Measurements from ENCODE around the gene IFT88. TPM values are rescaled to one million over a fixed set of nuclear protein-coding genes. Genes with fewer than 3 reads are reported as not detected.

Gene IFT88
- total RNA-seq, 1 experiment from 2014 or later, result 5.2 TPM

- Histone ChIP-seq H2BK20ac (ENCODE audit: low read depth, low read length, poor library complexity, severe bottlenecking) (no peak overlapping the region), H2BK15ac (ENCODE audit: low read depth, low read length) (no peak overlapping the region)
Measured at GRCh38 chr13:20689291-20689690, 122.3 kb downstream of the IFT88 start.

More at GRCh38 chr13:20689291-20689690, 122.3 kb downstream of the IFT88 start:
- DNase-seq, result no peak
- no peaks in the 10 kb centered on the region for H3K36me3 Mint-ChIP-seq (ENCODE audit: insufficient read depth in 1 of 3, low read depth in 3 of 3)
- Histone ChIP-seq H3K79me2 (ENCODE audit: insufficient read depth, low read length) (no peaks in the 10 kb centered on the region), H3K4me1 (ENCODE audit: insufficient read depth, low read length) (no peaks in the 10 kb centered on the region; the same call in 1 of the 2 replicates), H3K23me2 (ENCODE audit: insufficient read length, low read depth, low read length, poor library complexity, severe bottlenecking) (no peaks in the 10 kb centered on the region), H3K14ac (ENCODE audit: insufficient read depth, low read length) (no peak overlapping the region), H4K91ac (ENCODE audit: insufficient read length, low read depth, low read length) (no peak overlapping the region), H2BK5ac (ENCODE audit: insufficient read length, low read length) (no peak overlapping the region), H3K9ac (ENCODE audit: extremely low read depth, insufficient read length, low read length) (no peak overlapping the region), H3K9me3 (ENCODE audit: control insufficient read depth, low read depth, low read length) (no peaks in the 10 kb centered on the region), H3K27me3 (ENCODE audit: insufficient read depth, low read length) (no peaks in the 10 kb centered on the region), H4K5ac (ENCODE audit: insufficient read length, low read depth, low read length) (no peak overlapping the region), H3K27ac (ENCODE audit: insufficient read length, low read depth, low read length) (no peak overlapping the region), H2AK5ac (ENCODE audit: insufficient read length, low read length) (no peak overlapping the region), H4K8ac (replicated peaks; ENCODE audit: insufficient read length, low read depth, low read length) (no peak overlapping the region), H3K79me1 (ENCODE audit: insufficient read depth, low read depth, low read length, poor library complexity, severe bottlenecking) (no peaks in the 10 kb centered on the region), H2BK12ac (ENCODE audit: insufficient read length, low read depth, low read length) (no peak overlapping the region), H2AFZ (ENCODE audit: low read length) (no peak overlapping the region), H3K4me2 (ENCODE audit: insufficient read depth, insufficient read length, low read length) (no peak overlapping the region), H3K18ac (ENCODE audit: insufficient read length, low read depth, low read length) (no peak overlapping the region), H4K20me1 (ENCODE audit: control insufficient read depth, insufficient read depth, insufficient read length) (no peaks in the 10 kb centered on the region), H3K4ac (ENCODE audit: low read depth, low read length) (no peak overlapping the region), H3T11ph (ENCODE audit: low read length) (no peak overlapping the region), H2BK120ac (ENCODE audit: low read depth, low read length, poor library complexity, severe bottlenecking) (no peak overlapping the region), H3K56ac (ENCODE audit: insufficient read length, low read depth, low read length) (no peak overlapping the region), H3K23ac (ENCODE audit: insufficient read length, low read depth, low read length) (no peak overlapping the region)
- H3K4me3 Mint-ChIP-seq, result no peak overlapping the region
- H3K4me1 Mint-ChIP-seq, result peaks cover 22 to 24% of the 10 kb centered on the region in 2 experiments
- H3K27ac Mint-ChIP-seq, result no peak overlapping the region
- no peak for TF ChIP-seq CTCF (conservative IDR thresholded peaks at IDR 0.05)
- H3K27me3 Mint-ChIP-seq (ENCODE audit: low read depth), result no peaks in the 10 kb centered on the region
- no peaks in the 10 kb centered on the region for H3K9me3 Mint-ChIP-seq
- no CpG with 5 or more reads among the region's 3 CpGs for WGBS (ENCODE audit: extremely low coverage, insufficient read length, low lambda C conversion rate)

Measured in H9 (cell line).